CD4-positive, alpha-beta T cell treated with Interleukin-2 at 100 ng/mL for 4 hours (primary cell): Measurements from ENCODE around the gene CYP46A1.

ENCODE experiments used
- DNase-seq: peaks from one replicate; pipeline ENCODE4 v3.0.0-alpha.2; 2020; ENCODE audit warnings: low spot score

The CYP46A1 gene

DNA sequence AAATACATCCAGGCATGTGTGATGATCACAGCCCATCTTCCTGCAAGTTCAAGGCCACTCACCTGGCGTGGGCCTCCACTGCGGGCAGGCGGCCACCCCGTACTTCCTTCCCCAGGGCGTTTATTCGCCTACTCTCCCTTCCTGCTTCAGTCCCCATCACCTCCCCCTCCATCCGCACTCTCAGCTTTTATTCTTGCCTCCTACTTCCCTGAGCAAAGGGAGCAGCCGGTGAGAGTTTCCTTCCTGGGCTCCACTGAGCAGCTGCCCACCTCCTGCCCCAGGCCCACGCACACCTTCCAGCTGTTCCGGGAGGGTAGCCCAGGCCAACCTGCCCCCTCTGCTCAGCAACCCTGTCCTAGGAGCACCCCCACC lies 4.1 kb downstream of the CYP46A1 start:
- DNase-seq = no peak

DNA sequence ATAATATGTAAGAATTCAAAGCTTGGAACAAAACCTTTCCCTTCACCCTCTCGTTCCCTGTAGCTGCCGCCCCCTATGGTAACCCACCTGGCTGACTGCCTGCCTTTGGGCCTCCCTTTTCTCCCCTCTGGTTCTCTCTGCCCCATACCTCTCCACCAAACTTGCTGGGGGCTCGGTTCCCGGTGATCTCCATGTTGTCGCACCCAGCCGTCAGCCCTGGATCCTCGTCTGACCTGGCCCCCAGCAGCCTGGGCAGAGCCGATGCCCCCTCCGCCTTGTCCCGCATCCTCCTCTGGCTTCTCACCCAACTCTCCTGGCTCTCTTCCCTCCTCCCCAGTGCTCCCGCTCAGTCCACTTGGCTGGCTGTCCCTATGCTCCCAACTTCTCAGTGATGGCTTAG lies 4.5 kb downstream of the CYP46A1 start:
- DNase-seq = no peak

DNA sequence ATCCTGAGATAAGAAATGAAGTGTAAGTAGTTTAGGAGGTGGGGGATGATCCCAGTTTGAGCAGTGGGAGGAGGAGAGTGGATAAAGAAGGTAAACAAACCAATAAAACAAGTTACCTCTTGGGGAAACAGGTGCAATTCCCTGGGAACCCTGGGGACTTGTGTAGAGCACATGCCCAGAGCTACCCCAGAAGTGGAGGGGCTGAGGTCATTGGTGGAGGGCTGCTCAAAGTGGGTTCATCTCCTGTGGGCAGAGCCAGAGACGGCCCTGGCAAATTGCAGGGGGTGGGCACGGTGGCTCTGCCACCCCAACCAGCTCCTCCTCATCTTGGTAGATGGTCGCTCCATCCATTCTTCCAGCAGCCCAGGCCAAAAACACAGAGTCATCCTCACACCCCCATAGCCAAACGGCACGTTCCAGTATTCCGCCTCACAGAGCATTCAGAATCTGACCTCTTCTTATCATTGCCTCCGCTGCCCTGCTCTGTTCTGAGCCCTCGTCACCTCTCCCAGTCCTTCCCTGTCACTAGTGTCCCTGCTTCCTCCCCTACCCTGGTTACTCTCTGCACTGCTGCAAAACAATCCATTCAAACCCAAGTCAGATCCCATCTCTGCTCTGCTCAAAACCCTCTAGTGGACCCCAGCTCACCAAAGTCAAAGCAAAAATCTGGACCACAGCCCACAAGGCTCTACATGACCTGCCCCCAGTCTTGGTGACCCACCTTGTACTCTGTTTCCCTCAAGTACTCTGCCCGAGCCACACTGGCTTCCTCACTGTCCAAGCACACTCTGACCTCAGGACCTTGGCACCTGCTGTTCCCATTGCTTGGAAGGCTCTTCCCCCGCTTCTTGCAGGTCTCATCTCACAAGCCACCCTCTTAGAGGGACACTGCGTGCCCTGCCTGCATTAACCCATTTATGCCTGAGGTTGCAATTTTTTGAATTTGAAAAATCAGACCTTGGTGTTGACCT lies 5.5 kb downstream of the CYP46A1 start:
- DNase-seq = no peak

DNA sequence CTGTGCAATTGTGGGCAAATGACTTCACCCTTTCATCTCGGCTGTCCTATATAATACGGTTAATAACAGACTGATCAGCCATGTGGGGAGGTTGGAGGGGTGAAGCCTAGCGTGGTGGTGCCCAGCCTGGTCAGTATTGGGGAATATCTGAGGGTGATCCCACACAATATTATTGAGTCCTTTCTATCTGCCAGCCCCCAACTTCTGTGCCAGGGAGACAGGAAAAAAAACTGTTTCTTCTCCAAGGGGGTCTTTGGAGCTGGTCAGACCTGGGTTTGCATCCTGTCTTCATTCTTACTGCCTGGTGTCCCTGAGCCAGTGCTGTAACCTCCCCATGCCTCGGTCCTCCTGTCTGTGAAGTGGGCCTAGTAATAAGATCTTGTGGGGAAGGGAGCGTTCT lies 6.5 kb downstream of the CYP46A1 start:
- DNase-seq = no peak

DNA sequence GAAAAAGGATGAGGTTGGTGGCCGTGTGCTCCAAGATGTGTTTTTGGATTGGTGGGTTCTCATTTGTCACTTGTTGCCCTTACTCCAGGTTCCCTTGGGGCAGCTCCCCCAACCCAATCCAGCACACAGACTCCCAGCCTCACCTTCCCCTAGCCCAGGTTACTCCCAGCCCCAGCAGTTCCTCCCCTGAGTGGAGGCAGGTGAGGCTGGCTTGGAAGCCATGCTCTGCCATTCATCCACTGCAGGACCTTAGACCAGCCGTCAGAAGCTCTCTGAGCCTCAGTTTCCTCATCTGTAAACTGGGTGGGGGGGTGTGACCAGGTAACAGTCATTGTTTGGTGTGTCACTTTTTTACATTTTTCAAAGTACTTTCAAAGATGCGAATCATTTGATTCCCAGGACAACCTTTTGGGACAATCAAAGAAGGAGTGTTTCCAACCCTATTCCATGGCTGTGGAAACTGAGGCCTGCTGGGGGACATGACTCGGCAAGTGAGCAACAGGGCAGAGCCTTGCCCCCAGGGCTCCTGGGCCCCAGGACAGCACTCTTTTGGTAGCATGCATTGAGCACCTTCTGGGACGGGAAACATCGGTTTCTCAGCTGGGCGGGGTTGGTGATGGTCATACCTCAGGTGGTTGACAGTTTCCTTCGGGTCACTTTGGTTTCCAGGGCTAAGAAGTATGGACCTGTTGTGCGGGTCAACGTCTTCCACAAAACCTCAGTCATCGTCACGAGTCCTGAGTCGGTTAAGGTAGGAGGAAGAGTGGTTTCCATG lies 7.2 kb downstream of the CYP46A1 start:
- DNase-seq = no peak

DNA sequence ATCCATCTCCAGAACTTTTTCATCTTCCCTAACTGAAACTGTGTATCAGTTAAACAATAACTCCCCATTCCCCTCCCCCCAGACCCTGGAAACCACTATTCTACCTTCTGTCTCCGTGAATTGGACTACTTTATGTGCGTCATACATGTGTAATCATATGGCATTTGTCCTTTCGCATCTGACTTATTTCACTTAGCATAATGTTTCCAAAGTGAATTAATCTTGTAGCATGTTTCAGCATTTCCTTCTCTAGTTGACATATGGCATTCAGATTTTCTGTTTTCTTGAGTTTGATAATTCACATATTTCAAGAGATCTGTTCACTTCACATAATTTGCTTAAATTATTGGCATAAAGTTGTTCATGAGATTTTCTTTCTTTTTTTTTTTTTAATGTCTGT lies 9.8 kb downstream of the CYP46A1 start:
- DNase-seq = no peak

DNA sequence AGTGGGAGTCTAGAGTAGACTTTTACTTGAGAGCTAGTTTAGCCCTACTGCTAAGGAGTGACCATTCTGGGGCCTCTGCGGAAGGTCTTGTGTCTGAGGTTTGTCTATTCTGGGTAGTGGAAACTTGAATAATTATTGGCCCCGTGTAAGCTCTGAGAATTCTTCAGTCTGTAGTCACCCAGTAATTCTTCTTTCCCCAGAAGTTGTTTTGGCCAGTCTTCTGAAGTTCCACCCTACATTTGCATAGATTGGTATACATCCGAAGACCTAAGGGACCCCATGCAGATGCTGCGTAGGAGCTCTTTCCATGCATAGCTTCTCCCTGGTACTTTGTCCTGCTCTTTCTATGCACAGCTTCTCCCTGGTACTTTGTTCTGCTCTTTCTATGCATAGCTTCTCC lies 12.8 kb downstream of the CYP46A1 start:
- no peak for DNase-seq

DNA sequence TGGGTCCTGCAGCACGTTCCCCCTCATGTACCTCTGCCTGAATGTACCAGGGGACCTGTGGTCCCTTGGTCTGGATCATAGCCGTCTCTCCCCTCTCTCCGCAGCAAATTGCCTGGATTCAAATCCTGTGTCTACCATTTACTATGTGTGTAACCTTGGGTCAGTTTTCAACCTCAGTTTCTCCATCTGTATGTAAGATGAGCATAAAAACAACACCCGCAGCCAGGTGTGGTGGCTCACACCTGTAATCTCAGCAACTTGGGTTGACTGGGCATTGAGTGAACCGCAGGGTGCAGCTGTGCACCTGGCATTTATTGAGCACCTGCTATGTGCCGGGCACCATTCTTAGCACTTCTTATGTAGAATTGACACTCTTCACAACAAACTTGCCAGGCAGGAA lies 14.1 kb downstream of the CYP46A1 start:
- DNase-seq = no peak

DNA sequence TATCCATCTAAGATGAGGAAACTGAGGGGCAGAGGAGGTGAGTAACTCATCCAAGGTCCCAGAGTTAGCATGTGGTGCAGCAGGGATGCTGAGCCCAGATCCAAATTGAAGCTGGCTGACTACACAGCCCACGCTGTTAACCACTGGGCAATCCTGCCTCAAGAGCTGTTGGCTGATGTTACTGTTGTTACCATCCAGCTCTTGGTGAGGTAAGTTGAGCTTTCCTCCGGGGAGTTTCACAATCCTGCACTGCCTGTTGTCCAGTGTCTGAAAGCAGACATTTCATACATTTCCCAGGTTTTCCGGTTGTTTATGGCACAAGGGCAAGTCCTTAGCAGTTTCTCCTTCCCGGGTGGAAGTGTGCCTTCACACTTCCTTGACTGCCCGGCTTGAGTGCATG lies 14.5 kb downstream of the CYP46A1 start:
- DNase-seq = no peak

DNA sequence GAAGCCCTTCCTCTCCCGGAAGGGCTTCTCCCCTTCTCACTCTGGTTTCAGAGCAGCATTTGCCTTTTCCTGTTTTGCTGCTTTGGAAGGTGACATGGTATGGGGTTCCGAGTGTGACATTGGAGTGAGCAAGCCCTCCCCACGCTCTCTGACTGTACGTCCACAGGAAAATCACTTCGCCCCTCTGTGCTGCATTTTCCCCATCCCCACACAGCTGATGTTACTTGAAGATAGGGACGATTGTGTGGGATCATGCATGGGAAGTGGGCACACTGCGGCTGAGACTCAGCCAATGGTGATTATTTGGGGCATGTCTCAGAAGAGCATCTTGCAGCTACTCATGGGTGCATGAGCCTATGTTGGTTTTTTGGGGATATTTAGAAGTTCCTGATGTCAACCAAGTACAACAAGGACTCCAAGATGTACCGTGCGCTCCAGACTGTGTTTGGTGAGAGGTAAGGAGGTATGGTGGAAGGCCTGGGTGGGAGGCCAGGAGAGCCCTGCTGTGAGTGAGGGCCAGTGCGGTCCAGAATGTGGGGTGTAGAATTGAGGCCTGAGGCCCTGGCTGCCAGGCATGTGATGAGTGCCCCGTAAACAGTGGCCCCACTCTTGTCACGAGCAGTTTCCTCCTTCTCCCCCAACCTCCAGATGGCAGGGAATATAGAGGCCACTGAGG lies 15.1 kb downstream of the CYP46A1 start:
- DNase-seq = no peak

DNA sequence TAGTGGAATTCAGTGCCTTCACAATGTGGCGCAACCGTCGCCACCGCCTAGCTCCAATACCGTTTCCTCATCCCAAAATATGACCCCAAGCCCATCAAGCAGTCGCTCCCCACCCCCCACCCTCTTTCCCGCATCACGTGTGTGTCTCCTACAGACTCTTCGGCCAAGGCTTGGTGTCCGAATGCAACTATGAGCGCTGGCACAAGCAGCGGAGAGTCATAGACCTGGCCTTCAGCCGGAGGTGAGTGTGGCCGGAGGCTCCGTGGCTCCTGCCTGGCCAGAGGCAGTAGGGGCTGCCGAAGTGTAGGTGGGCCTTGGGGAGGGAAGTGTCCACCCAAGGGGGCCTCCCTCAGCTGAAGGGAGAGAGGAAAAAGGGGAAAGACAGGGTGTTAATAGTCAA lies 15.8 kb downstream of the CYP46A1 start:
- DNase-seq = no peak

DNA sequence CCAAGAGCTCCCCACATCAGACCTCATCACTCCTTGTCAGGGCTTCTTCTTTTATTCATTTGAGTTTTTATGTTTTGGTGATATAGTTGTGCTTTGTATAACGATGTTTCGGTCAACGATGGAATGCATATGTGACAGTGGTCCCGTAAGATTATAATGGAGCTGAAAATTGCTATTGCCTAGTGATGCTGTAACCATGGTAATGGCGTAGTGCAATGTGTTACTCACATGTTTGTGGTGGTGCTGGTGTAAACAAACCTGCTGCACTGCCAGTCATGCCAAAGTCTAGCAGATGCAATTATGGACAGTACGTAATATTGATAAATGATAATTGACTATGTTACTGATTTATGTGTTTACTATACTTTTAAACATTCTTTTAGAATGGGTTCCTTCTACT lies 16.3 kb downstream of the CYP46A1 start:
- DNase-seq = no peak

DNA sequence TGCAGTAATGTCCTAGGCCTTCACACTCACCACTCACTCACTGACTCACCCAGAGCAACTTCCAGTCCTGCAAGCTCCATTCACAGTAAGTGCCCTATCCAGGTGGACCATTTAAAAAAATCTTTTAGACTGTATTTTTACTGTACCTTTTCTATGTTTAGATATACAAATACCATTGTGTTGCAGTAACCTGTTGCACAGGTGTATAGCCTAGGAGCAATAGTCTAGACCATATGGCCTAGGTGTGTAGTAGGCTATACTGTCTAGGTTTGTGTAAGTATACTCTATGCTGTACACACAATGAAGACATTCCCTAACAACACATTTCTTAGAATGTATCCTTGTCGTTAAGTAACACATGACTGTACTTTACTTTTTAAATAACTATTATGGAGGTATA lies 17.2 kb downstream of the CYP46A1 start:
- DNase-seq = no peak

DNA sequence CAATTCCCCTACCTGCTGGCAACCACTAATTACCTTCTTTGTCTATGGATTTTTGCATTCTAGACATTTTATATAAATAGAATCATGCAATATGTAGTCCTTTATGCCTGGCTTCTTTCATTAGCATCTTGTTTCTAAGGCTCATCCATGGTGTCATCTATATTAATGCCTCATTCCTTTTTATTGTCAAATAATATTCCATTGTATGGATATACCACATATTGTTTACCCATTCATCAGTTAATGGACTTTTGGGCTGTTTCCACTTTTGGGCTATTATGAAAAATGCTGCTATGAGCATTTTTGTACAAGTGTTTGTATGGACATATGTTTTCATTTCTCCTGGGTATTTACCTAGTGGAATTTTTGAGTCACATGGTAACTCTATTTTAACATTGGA lies 18.0 kb downstream of the CYP46A1 start:
- DNase-seq = no peak

DNA sequence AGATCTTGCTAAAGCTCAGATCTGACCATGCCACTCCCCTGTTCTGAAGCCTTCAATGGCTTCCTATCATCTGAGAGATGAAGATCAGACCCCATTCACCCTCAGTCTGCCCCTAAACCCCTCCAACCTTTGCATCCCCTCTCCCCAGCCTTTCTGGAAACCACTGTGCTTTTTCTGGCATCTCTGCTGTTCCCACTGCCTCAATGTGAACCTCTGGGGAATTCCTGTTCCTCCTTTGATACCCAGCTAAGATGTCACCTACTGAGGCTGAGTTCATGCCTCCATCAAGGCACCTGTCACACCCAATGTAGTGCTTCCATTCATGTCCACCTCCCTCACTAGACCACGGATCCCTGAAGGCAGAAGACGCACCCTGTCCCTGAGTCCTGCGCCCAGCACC lies 19.3 kb downstream of the CYP46A1 start:
- DNase-seq = no peak

DNA sequence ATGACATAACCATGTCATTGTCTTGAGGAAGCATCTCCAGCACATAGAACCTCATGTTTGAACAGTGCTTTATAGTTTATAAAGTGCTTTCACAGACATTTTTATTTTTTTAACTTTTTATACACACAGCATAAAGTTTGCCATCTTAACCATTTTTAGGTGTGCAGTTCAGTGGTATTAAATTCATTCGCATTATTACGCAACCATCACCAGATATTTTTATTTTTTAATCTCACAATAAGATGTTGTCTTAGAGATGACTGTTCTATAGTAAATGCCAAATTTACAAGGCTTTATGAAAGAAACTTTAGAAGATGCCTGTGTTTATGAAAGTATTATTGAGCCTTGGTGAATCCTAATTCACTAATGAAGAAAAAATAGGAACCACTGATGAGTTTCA lies 19.9 kb downstream of the CYP46A1 start:
- DNase-seq = no peak

DNA sequence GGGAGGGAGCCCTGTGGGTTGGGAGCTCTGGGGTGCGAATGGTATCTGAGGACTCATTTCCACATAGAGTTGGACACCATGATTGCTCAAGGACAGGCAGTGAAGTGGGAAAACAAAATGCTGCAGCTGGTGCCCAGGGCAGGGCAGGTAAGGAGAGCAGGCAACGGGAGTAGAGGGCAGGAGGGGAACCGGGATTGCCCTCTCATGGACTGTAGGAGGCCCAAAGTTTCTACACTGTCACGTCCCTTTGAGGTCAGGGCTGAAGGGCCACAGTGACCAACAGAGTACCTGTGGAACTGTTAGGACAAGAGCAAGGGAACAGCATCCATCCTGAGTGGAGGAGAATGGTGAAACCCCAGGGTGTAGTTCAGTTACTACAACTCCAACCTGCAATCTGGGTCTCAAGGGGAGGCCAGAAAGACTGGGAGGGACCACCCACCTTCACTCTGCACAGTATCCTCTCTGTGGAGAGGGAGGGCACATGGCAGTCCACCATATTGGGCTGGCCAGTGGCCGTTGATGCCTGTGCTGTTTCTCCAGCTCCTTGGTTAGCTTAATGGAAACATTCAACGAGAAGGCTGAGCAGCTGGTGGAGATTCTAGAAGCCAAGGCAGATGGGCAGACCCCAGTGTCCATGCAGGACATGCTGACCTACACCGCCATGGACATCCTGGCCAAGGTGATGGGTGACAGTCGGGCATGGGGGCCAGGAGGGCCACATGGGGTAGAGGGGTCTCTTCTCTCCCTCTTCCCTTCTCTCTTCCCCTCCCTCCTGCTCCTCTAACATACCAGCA lies 22.2 kb downstream of the CYP46A1 start:
- no peak for DNase-seq

DNA sequence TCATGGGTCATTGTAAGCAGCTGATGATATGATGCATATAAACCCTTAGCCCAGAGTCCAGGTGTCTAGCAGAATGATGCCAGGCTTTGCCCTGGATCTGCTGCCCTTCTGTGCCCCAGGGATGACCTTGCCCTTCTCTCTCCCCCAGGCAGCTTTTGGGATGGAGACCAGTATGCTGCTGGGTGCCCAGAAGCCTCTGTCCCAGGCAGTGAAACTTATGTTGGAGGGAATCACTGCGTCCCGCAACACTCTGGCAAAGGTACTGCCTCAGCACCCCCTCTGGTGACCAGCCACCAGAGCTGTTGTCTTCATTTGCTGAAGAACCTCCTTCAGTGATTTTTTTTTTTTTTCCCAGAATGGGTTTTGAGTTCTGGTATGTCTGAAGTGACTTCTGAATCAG lies 23.3 kb downstream of the CYP46A1 start:
- no peak for DNase-seq

DNA sequence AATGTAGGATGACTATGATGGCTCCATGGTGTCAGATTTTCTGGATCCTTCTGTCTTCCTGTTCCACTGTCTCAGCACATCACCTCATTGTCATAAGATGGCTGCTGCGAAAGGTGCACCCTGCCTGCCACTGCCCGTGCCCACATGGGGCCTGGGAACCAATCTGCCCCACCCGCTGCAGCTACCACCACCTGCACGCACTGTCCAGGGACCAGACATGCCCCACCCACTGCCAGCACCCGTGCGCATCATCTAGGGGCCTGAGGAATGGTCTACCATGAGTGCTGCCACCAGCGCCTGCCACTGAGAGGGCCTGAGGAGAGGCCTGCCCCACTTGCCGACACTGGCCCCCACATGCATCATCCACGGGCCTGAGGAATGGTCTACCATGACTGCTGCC lies 23.8 kb downstream of the CYP46A1 start:
- DNase-seq = no peak

DNA sequence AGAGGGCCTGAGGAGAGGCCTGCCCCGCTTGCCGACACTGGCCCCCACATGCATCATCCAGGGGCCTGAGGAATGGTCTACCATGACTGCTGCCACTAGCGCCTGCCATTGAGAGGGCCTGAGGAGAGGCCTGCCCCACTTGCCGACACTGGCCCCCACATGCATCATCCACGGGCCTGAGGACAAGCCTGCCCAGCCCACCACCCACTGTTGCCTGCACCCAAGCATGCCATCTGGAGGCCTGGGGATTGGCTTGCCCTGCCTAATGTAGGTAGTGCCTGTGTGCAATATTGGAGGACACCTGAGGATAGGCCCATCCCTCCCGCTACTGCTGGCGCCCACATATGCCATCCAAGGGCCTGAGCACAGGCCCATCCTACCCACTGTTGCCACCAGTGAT lies 24.4 kb downstream of the CYP46A1 start:
- no peak for DNase-seq

DNA sequence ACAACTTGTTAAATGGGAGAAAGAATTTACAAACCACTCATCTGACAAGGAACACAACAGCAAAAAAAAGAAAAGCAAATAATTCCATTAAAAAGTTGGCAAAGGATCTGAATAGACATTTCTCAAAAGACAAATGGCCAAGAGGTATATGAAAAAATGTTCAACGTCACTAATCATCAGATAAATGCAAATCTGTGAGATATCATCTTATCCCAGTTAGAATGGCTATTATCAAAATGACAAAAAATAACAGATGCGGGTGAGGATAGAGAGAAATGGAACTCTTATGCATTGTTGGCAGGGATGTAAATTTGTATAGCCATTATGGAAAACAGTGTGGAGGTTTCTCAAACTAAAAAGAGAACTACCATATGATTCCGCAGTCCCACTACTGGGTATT lies 29.9 kb downstream of the CYP46A1 start:
- DNase-seq = no peak
